PC-3 (cell line): ENCODE data around the gene PRSS3.

Experiments used
- CTCF ChIP-seq: fragments of 300-600 bp; sonication (generic); conservative IDR thresholded peaks from 2 replicates; pipeline ENCODE4 v1.5.1; 2017; ENCODE audit warnings: antibody characterized with exemption, low read depth, mild to moderate bottlenecking, low read length
- EZH2 ChIP-seq: fragments of 300-600 bp; sonication (generic); IDR thresholded peaks from one replicate; pipeline ENCODE4 v1.6.1; 2017; ENCODE audit warnings: antibody characterized with exemption, mild to moderate bottlenecking, low read length; ENCODE audit not compliant: unreplicated experiment
- EZH2phosphoT487 ChIP-seq: fragments of 300-600 bp; sonication (generic); IDR thresholded peaks from 2 replicates; pipeline ENCODE4 v1.6.1; 2018; ENCODE audit warnings: mild to moderate bottlenecking, antibody characterized with exemption, low read length, borderline replicate concordance

- no peak for TF ChIP-seq CTCF
- TF ChIP-seq EZH2, result no peak
- no peak for TF ChIP-seq EZH2phosphoT487
These were observed 43.7 kb upstream of the PRSS3 start for GRCh38 chr9:33751536-33752129.
